Measurements from ENCODE around the gene GREM2.

Gene GREM2

DNA sequence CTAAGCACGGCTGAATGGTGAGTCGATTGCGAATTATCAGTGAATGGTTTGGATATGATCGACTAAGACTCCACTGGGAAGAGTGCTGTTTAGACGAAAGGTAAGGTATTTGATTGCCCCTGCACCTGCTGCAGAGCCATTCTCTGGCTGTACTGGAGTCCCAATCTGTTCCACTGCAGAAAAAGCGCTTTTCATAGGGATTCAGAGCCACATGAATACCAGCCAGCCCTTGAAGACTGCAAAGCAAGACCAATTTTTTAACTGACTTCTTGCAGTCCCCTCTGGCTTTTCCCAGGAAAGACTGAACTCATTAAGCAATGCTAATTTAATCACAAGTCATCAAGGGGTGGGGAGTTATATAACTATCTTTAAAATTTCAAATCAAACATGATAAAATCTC, 1.3 kb downstream of the GREM2 start:
- DNase-seq (ENCODE audit: low read depth in 1 of 2, low spot score in 1 of 2): no peak

DNA sequence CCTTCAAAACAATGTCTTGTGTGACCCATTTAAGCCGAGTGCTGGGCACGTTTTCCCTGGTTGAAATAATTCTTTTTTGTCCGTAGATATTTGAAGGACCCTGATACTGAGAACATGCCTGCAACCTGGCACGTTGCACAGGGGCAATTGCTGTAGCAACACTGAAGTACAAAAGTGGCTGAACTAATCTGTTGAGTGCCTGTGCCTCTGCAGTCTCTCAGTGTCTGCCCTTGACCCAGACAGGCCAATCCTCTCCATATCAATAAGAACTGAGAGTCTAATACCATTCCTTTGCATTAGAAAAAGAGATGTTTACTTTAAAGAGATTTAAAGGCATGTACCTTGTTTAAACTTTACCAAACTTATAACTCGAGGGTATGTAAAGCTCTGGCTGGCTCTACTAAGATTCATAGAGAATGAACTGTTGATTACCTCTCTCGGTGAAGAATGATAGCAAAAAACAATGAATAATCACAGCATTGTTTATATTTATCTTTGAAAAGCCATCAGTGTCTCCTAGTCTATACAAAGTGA, 2.4 kb downstream of the GREM2 start:
- no peak for DNase-seq (ENCODE audit: low read depth in 1 of 2, low spot score in 1 of 2)

DNA sequence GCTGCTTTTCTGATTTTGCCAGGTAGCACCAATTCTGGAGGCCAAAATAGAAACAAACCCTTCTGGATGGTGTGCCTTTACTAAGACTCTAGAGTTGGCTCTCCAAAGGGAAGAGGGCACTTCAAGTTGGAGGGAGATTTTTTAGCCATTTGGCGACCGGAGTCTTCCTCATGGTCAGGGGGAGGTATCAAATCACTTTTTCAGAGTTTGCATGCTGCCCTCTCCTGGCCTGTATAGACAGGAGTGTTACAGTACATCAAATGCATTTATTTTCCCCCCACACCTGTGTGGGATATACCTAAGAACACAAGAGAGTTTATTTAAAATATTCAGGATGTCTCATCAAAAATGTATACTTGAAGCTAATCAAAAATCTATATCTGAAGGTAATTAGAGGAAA, 3.2 kb downstream of the GREM2 start:
- no peak for DNase-seq (ENCODE audit: low read depth in 1 of 2, low spot score in 1 of 2)

DNA sequence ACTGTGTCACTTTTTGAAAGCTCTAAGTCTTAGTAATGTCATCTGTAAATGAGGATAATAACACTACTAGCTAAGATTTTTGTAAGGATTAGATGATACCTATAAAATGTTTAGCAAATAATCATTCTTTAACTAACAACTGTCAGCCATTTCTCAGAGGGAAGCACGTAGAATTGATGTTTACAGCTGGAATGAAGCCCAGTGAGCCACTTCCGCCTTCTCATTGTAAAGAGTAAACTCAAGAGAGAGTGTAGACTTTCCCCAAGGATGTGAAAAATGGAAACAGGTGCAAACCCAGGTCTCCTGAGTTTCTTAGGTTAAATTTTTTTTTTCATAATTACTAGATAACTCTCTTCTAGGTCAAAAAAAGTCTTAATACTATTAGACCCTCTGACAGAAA, 4.9 kb downstream of the GREM2 start:
- DNase-seq (ENCODE audit: low read depth in 1 of 2, low spot score in 1 of 2): no peak

DNA sequence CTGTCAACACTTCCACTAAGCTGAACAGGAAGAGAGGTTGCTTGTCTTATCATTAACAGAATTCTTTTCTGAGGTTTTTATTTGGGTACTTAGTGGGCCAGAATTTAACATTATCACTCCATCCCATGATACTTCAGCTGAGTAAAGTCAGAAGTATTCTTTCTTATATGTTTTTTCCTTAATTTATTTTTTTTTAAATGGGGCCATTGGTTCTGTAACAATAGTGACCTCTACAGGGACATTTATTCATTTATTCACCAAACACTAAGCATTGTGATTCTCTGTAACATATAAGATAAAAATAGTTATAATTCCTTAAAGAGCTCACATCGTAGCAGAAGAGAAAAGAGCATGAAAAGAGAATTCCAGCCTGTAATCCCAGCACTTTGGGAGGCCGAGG, 9.8 kb downstream of the GREM2 start:
- no peak for DNase-seq (ENCODE audit: low read depth in 1 of 2, low spot score in 1 of 2)

DNA sequence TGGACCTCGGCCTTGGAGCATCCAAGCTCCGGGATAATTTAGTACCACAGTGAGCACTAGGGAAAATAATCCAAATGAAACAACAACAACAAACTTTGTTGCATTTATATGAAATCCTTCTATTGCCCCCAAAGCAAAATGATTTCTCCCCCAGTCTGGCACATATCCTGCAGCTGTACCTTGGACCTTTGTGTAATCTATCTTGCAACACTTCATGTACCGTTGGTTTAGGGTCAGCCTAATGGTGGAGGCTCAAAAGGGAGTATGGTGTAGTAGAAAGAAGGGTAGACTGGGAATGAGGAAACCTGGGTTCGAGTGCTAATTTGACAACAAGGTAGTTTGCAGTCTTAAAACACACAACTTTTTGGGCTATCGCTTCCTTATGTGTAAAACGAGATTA, 12.1 kb downstream of the GREM2 start:
- no peak for DNase-seq (ENCODE audit: low read depth in 1 of 2, low spot score in 1 of 2)

DNA sequence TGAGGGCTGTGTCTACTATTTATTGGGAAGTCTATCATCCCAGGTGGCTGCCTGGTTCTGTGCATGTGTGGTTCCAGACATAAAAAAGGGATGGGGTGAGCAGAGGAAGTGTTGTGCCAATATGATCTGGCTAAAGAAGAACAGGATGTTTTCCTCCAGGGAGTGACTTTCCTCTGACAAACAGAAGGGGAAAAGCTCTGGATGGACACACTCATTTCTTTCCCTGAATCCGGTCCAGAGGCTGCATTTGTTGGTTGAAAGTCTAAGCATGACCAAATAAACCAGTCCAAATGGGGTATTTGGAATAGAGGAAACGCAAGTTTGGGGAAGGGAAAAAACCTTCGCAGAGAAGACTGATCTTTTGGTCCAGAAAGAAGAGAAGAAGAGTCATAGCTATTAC, 12.7 kb downstream of the GREM2 start:
- DNase-seq (ENCODE audit: low read depth in 1 of 2, low spot score in 1 of 2): no peak

DNA sequence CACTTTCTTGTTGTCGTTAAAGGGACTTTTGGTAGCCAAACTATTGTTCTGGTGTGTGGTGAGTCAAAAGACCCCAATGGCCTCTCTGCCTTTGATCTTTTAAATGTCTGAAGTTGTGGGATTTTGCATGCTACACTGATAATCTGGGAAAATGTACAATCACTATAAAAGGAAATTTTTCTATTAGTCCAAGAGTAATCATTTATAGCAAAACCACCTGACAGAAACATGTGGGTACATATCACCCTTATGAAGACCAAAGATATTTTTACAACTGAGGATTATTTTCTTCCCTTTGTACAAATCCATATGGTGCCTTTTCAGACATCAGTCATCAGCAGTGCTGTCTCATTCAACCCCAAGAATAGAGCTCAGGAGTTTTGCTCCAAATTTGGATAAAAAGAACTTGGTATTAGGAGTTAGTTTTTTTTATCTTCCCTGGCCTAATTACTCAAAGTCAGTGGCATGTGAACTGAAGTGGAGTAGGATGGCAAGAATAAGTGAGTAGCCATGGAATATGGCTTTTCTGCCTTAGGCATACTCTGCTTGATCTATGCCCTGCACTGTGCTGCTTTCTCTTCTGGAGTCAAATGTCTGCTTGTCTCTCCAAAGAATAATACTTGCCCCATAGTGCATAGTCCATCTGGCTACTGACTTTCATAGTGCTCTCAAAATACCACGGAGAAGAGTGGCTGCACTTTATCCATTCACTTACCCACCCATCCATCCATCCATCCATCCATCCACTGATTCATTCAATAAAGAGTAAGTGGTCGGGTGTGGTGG, 13.5 kb downstream of the GREM2 start:
- no peak for DNase-seq (ENCODE audit: low read depth in 1 of 2, low spot score in 1 of 2)

DNA sequence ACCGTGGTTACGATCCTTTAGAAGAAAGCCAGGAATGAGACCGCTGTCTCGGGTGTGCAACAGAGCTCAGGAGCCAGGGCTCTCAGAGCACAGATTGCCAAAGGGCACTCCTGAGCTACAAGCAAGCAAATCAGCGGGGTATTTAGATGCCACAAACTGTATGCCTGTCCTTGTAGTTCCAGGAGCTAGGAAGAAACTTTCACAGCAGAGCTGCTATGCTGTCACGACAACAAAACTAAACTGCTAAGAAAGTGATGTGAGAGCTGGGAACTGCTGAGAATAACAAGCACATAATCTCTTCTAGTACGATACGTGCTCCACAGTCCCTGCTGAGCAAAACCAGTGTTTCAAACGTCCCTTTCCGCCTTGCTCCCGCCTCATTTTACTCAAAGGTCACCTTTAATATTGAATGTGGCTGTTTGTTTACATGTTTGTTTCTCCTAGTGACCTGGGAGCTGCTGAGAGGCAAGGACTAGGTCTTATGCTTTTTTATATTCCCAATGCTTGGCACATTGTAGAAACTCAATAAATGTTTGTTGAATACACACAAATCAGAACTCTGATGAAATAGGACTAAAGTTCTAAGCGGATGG, 14.7 kb downstream of the GREM2 start:
- no peak for DNase-seq (ENCODE audit: low read depth in 1 of 2, low spot score in 1 of 2)

DNA sequence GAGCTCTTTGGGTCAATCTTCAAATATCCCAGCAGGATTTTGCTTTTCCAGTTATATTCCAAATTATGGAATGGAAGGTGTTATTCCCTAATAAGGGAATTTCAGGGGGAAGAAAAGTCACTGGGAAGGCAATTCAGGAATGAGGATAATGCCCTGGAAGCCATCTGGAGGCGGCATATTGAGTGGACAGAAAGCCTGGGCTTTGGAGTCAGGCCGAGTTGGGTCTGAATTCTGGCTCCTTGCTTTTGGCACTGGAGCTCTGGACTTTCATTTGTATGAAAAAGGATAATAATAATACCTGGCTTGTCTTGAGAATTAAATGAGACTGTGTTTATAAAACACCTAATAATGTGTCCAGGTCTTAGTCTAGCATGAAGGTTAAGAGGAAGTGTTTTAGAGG, 16.5 kb downstream of the GREM2 start:
- DNase-seq (ENCODE audit: low read depth in 1 of 2, low spot score in 1 of 2): no peak

DNA sequence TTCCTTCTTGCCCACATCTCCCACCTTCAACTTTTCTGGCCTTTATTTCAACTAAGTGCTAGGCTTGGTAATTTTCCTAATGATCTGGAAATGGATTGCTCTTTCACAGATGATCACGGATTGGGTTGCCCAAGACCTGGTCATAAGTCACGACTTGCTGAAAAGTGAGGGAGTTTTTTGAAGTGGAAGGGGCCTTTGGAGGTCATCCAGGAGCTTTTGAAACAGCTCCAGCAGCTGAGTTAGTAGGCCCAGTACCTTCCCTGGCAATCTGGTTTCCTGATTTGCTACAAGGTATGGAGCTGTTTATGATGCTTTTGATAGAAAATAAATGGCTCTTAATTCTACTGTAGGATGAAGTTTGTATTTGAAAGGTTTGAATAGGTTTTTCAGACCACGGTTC, 20.4 kb downstream of the GREM2 start:
- DNase-seq (ENCODE audit: low read depth in 1 of 2, low spot score in 1 of 2): no peak

DNA sequence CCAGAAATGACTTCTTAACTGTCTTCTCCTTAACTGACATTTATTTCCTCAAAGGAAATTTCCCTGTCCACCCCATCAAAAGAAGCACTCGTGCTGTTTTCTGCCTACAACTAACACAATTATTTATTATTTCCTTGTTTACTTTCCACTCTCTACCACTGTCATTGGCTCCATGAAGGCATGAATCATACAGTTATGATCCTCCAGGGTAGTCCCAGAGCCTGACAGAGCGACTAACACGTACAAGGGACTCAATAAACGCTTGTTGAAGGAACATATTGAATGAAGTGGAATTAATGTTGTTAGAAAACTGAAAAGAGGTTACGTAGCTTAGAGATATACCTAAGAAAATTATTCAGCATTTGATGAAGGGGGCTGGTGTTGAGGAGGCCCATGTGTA, 20.9 kb downstream of the GREM2 start:
- no peak for DNase-seq (ENCODE audit: low read depth in 1 of 2, low spot score in 1 of 2)

DNA sequence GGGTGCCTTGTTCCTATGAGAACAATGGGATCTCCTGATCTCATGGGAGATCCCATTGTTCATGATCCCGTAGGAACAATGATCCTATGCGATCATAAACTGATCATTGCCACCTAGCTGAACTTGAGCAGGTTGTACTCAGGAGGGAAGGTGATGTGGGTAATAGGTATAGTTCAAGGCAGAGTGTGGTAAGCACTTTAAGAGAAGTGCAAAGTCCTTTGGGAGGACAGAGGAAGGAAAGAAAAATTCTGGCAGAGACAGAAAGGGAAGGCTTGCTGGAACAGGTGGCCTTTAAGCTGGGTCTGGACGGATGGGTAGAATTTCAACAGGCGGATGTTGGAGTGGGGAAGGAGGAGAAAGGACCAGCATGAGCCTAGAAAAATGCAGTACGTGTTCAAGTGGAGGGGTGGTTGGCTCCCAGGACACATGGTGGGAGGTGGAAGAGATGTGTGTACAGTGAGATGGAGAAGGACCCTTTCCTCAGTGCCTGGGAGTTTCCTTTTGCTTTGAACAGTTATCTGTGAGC, 22.3 kb downstream of the GREM2 start:
- DNase-seq (ENCODE audit: low read depth in 1 of 2, low spot score in 1 of 2): no peak

DNA sequence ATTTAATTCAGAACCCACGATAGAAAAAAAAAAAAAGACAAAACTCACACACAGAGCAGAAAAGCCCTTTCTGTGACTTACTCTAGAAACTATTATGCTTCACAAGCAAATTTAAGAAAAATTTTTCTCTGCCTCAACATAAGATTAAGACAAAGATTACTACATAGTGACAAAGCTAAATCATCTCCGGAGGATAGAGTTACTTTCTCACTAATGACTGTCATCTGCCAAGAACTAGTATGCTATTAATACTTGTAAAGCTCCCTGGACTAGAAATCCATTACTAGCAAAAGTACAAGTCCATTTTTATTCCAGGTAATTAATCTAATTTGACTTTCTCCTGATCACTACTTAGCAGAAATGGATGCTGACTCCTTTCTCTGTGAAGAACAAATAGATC, 25.9 kb downstream of the GREM2 start:
- no peak for DNase-seq (ENCODE audit: low read depth in 1 of 2, low spot score in 1 of 2)

DNA sequence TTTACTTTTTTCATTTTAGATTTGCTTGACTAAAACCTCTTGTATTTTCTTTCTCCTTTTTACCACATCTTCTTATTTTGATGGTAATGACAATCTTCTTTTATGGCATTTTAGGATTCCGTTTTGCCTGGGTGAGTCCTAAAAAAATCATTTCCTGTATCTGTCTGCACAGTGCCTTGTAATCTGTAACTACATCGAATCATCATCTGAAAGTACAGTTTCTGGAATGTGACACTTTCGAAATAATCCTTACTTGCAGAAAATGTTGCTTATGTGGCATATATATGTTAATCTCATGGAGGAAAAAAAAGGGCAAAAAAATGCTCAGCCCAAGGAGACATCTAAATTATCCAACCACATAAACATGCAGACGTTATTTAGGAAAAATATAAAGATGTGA, 29.0 kb downstream of the GREM2 start:
- DNase-seq (ENCODE audit: low read depth in 1 of 2, low spot score in 1 of 2): no peak

DNA sequence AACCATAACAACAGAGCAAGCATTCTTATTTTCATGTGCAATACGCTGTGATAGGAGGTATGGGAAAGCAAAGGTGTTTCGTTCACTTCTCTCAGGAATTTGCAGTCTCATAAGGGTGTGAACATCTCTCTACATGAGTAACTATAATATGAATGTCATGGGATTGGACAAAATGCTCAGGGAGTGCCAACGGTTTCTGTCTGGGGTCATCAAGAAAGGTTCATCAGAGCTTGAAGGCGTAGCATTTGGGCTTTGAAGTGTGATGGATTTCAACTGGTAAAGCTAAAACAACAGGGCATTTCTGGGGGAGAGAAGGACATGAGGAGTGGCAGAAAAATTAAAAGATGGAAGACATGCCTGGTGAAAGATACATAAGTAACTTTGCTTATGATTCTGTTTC, 32.4 kb downstream of the GREM2 start:
- no peak for DNase-seq (ENCODE audit: low read depth in 1 of 2, low spot score in 1 of 2)

DNA sequence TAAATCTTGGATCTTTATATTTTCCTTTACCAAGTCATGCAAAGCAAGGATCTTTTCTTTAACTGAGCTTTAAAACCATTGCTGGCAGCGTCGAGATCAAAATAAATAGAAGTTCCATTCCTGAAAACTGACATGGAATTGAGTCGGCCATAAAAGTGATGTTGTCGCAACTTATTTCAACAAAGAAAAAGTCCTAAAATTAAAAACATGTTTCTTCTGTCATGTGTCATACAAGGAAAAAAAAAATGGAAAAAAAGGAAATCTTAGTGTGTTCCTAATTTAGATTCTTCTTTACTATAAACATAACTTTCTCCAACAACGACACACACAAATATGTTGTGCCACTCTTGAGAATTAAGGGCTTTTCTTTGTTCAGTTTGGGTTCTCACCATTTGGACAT, 34.9 kb downstream of the GREM2 start:
- DNase-seq (ENCODE audit: low read depth in 1 of 2, low spot score in 1 of 2): no peak

DNA sequence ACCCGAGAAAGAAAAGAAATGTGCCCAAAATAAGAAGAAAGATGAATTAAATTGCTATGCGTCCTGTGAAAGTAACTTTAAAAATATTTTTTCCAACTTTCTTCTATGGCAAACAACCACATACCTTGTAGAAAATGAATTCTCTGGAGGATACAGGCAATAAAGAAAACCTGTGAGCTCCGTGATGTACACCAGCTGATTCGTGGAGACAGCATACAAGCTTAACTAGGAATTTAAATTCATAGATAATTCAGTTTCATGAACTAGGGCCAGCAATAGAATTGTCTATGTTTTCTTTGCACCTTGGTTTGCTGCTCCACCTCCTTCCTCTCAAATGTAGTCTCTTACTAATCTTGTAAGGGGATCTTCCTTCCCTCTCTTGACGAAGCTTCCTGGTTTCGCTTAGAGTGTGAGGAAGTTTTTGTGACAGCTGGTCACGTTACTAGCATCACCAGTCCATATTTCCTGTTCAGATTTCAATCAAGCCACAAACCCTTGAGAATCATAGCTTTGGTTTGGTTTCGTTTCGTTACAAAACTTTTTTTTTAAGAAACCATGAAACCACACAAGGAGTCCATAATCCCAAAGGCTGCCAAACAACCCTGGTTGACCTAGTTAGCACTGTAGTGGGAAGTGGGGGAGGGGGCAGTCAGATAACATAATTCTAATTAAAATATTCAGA, 35.8 kb downstream of the GREM2 start:
- DNase-seq (ENCODE audit: low read depth in 1 of 2, low spot score in 1 of 2): no peak

DNA sequence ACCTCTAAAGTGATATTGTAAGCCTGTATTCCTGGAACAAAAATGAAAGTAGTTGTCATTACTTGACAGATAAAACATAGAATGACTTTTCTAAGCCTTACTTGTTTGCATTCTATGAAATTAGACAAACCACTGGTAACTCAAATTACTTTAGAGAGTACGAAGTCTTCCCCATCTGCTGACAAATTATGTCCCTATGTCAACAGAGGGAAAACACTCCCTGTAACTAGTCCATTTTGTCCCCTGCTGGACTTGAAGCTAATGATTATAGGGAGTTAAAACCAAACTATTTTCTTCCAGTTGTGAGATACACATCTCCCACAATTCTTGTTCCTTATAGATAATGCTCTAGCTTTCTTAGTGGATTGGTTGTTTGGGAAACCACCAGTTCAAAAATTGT, 39.6 kb downstream of the GREM2 start:
- DNase-seq (ENCODE audit: low read depth in 1 of 2, low spot score in 1 of 2): no peak

DNA sequence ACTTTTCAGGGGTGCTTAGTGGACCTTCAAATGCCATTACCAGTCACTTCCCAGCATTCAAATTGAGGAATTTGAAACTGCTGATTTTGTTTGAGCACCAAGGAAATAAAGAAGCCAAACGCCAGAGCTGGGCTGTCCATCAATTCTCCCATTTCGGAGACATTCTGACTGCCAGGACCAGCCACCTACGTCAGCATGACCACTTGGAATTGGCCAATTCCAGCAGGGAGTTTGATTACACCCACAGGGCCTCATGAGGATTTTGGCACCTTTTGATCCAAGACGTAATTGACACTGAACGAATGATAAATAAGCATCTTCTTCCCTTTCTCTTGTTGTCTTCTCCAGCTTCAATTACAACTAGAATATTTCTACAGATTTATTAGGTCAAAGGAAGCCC, 40.2 kb downstream of the GREM2 start:
- no peak for DNase-seq (ENCODE audit: low read depth in 1 of 2, low spot score in 1 of 2)

DNA sequence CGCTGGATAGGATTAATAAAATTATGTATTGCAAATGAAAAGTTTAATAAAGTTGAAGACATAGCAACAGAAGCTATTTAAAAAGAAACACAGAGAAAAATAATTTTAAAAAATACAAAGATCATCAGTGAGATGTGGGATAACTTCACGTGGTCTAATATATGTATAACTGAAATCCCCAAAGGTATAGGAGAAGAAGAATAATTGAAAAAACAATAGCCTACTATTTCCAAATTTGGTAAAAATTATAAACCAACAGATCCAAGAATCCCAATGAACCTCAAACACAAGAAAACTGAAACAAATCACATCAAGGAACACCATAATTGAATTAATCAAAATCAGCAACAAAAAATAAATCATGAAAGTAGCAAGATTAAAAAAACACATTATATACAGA, 44.9 kb downstream of the GREM2 start:
- no peak for DNase-seq (ENCODE audit: low read depth in 1 of 2, low spot score in 1 of 2)

DNA sequence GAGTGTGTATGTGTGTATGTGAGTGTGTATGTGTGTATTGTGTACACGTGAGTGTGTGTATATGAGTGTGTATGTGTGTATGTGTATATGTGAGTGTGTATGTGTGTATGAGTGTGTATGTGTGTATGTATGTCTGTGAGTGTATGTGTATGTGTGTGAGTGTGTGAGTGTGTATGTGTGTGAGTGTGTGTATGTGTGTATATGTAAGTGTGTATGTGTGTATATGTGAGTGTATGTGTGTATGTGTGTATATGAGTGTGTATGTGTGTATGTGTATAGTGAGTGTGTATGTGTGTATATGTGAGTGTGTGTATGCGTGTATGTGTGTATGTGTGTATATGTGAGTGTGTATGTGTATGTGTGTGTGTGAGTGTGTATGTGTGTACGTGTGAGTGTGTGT, 49.2 kb downstream of the GREM2 start:
- no peak for DNase-seq (ENCODE audit: low read depth in 1 of 2, low spot score in 1 of 2)

Measured in activated T-helper 1 cell treated with anti-CD3 and anti-CD28 coated beads, Interleukin-2, amount 50 U/mL, for 16 hours (primary cell).